ENCODE measurements around the gene EEF2K.
"Not testable (repeated sequence)": the region's sequence is repeated elsewhere in the genome, so short reads cannot be mapped to it uniquely, and the experiment has no call there.

Gene EEF2K
- long read RNA-seq, donor 1, full-length matches to known transcripts: 1 of 1 reads
- long read RNA-seq, donor 1, partial matches to known transcripts: 0 of 1 reads
- long read RNA-seq, donor 1, other reads (novel, unspliced or antisense): 0 of 1 reads
- long read RNA-seq, donor 2: 0 reads
- long read RNA-seq, donor 3: 0 reads
- long read RNA-seq, donor 4, full-length matches to known transcripts: 1 of 1 reads
- long read RNA-seq, donor 4, partial matches to known transcripts: 0 of 1 reads
- long read RNA-seq, donor 4, other reads (novel, unspliced or antisense): 0 of 1 reads
- long read RNA-seq, donor 5, full-length matches to known transcripts: 1 of 1 reads
- long read RNA-seq, donor 5, partial matches to known transcripts: 0 of 1 reads
- long read RNA-seq, donor 5, other reads (novel, unspliced or antisense): 0 of 1 reads
- long read RNA-seq, donor 6: 0 reads
- long read RNA-seq, donor 7: 0 reads
- long read RNA-seq, donor 8, full-length matches to known transcripts: 1 of 1 reads
- long read RNA-seq, donor 8, partial matches to known transcripts: 0 of 1 reads
- long read RNA-seq, donor 8, other reads (novel, unspliced or antisense): 0 of 1 reads

DNA sequence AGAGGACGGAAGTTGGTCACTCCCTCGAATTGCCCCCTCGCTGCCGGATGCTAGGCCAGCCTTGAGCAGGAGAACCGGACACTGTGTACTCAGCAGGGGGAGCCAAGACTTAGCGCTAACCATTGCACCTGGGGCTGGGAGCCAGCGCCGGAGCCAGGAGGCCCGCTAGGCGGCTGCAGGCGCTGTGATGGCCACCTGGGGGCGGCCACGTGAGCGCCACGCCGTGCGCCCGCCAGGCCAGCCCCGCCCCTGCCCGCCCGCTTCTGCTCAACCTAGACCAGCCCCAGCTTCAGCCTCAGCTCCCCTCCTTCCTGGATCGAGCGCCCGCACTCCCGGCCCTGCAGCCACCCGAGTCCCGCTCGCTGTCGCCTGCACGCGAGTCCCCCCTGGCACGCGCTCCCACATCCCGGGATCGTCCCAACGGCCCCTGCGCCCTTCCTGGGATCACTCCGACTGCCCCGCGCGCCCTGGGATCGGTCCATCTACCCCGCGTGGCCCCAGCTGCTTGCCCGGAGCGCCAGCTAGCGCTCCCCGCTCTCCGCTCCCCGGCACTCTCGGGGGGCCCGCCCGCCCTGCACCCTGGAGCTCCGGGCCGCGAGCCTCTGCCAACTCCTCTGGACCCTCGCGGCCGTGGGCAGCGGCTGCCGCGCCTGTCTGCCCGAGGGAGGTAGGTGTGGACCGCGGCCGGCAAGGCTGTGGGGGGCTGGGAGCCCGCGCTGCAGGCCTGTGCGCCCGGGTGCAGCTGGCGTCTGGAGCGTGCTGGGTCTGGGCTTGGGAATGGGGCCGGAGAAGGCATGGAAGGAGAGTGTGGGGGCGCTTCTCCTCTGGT, at the start of gene EEF2K:
TSS of gene EEF2K (plus strand) at position 266 of the 829 bp plus-strand sequence. CDS start 19,452 bp downstream, outside the sequence.
- peak; percentile 94 for DNase-seq

DNA sequence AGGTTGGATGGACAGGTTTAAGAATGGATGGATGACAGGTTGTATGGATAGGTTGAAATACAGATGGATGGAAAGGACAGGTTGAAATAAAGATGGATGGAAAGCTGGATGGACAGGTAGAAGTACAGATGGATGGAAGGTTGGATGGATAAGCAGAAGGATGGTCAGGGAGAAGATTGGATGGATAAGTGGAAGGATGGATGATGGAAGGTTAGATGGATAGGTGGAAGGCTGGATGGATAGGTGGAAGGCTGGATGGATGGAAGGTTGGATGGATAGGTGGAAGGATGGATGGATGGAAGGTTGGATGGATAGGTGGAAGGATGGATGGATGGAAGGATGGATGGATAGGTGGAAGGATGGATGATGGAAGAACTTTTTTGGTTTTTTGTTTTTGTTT, 44.7 kb upstream of the EEF2K start:
- DNase-seq: no peak

DNA sequence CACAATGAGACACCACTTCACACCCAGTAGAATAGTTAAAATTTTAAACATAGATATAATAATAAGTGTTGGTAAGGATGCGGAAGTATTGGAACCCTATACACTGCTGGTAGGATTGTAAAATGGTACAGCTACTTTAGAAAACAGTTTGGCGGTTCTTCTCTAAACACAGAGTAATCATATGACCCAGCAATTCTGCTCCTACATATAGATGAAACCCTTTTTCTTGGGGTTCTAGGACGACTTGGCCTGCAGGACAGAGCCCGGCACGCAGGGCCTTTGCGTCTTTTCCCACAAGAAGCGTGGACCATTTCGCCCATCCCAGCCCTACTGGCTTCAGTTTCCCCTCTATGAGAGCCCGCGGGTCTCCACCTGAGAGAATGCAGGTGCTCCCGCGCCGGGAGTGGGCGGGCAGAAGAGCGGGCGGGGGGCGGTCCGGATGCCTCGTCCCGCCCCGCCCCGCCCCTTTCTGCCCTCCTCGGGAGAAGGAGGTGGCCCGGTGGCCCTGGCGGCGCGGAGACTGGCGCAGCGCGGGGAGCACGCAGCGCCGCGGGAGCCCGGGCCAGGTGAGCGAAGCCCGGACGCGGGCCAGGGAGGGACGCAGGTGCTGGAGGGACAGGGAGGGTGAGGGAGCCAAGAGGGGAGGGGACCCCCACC, 44.0 kb upstream of the EEF2K start, which contains the start of gene SDR42E2:
TSS of gene SDR42E2 (plus strand) at position 508 of the 657 bp plus-strand sequence. CDS start 3,077 bp downstream, outside the sequence.
- peak; percentile 47 for DNase-seq

GRCh38 chr16:22162656-22163009, 43.4 kb upstream of the EEF2K start:
- peak; percentile 12 for DNase-seq

- DNase-seq: no peak
These were observed 42.3 kb upstream of the EEF2K start for GRCh38 chr16:22163806-22164205.

DNA sequence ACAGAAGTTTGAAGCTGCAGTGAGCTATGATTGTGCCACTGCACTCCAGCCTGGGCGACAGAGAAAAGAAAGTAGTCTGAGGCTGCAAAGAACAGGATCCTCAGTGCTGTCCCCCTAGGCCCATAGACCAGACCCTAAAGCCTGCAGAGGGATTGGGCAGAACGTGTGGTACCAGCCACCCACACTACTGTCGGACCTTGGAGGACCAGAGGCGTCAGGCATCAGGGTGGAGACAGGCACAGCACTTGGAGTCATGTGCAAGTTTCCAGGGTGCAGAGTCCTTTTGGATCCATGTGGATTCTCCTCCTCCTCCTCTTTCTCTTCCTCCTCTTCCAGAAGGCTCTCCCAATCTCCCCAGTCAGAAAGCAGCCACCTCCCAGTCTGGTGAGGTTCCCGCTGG, 41.6 kb upstream of the EEF2K start:
- DNase-seq: no peak

- no peak for DNase-seq
These were observed 40.4 kb upstream of the EEF2K start for GRCh38 chr16:22165508-22166285.

GRCh38 chr16:22171953-22172352, 34.1 kb upstream of the EEF2K start:
- DNase-seq: no peak

GRCh38 chr16:22172642-22173041, 33.4 kb upstream of the EEF2K start:
- not testable (repeated sequence) for DNase-seq

DNA sequence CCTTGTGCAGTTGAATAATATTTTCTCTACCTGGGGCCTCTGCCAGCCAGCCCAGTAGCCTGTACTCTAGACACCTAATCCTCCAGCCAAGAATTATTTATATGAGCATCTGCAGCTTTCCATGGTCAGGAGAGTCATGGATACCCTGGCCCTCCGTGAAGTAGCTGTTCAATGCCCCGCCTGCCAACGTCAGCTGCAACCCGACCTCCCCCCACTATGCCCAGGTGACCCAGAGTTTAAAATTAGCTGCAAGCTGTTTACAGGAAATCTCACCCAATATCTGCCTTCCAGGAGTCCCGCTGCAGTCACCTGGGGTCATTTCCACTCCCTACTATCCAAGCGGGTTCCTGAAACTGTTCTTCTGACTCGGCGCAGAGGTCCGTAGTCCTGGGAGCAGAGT, 31.4 kb upstream of the EEF2K start:
- DNase-seq: no peak

- DNase-seq: no peak
These were observed 27.8 kb upstream of the EEF2K start for GRCh38 chr16:22177968-22178930.

DNA sequence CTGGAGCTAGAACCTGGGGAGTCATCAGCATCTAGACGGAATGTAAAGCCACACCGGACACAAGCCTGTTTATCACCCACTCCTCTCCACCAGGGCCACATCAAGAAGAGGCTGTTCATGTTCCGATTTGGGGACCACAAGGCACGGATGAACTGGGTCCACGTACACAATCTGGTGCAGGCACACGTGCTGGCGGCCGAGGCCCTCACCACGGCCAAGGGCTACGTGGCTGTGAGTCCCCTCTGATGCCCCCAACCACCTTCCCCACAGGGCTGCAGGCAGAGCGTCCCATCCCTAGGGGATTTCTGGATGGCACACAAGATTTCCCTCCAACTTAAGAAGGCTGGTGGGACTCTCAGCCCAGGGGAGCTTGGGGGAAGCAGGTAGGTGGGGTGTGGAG, 24.7 kb upstream of the EEF2K start:
- no peak for DNase-seq

- DNase-seq: no peak
These were observed 24.2 kb upstream of the EEF2K start for GRCh38 chr16:22181843-22182242.

DNA sequence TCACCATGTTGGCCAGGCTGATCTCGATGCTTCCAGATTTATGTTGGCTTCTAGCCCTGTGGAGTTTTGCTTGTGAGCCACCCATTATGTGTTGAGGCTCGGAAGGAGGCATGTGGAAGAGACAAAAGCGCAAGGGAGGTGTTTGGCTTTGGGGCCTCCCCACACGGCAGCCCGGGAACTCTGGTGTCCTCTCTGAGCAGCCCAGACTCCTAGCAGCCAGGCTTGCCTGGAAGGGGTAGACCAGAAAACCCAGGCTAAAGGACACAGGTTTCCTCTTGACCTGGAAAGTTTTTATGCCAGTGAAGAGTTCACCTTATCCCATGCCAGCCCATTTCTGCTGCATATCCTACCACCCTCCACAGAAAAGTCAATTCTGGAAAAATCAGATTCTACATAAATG, 22.7 kb upstream of the EEF2K start:
- DNase-seq: no peak

DNA sequence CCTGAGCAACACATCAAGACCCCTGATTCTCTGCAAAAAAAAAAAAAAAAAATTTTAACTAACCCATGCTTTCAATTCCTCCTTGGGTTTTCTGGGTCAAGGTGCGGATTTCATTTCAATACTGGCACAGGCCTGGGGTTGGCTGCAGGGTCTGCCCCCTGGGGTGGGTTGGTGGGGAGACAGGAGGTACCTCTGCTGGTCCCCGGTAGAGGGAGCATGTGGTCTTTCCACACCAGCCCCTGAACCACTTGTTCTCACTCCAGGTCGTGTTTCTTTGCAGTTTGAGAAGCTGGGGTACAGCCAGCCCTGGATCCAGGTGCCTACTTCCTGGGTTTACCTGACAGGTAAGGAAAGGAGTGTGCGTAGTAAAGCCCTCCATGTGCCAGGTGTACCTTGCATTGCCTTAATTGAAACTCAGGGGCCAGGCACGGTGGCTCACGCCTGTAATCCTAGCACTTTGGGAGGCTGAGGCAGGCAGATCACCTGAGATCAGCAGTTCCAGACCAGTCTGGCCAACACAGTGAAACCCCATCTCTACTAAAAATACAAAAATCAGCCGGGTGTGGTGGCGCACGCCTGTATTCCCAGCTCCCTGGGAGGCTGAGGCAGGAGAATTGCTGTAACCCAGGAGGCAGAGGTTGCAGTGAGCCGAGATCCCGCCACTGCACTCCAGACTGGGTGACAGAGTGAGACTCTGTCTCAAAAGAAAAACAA, 22.0 kb upstream of the EEF2K start:
- DNase-seq: no peak

DNA sequence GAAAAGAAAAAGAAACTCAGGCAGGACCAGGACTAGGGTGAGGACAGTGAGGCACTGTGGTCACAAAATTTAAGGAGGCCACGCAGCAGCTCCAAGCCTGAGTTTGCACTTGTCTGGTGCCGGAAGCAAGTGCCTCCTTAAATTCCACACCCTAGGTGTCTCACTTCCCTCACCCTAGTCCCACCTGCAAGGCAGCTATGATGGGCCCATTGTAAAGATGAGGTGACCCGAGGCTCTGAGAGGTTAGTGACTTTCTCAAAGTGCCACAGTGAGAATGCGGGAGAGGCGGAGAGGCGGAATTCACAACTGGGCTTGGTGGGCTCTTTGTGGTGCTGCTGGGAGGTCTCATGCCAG, 21.5 kb upstream of the EEF2K start:
- no peak for DNase-seq

- no peak for DNase-seq
These were observed 19.6 kb upstream of the EEF2K start for GRCh38 chr16:22186517-22186916.

DNA sequence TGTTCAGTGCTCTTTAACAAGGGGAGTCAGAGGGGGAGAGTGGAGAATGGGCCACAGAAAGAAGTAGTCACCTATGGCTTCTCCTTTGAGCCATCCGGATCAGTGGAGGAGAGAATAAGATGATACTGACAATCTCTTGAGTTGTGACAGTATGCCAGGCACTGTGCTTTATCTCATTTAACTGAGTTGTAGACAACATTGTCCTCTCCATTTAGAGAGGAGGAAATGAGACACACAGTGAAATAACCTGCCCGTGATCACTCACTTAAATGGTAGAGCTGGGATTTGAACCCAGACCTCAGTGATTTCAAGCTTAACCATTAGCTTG, 17.8 kb upstream of the EEF2K start:
- no peak for DNase-seq

GRCh38 chr16:22188595-22189442, 17.3 kb upstream of the EEF2K start:
- peak; percentile 48 for DNase-seq

All from right kidney (tissue), 9 donors.